HEK293 (cell line): ENCODE results near the gene HS1BP3.

ENCODE experiments used
- CTCF ChIA-PET: fragments of 350-600 bp; formaldehyde crosslinking; extraction: SDS; loops from one replicate; lab custom pipeline; 2021; ENCODE audit warnings: antibody characterized with exemption; lab: Yijun Ruan, JAX
- POLR2A ChIA-PET: fragments of 300-600 bp; formaldehyde crosslinking; extraction: SDS; loops from one replicate; lab custom pipeline; 2020; ENCODE audit warnings: antibody characterized with exemption, inconsistent platforms; lab: Yijun Ruan, JAX
- H3K27ac ChIP-seq: fragments of 200-500 bp; sonication (Bioruptor generic); 2 replicates; pipeline ENCODE4 v1.5.1; 2014; ENCODE audit warnings: low read depth, low read length, control low read depth, inconsistent platforms; ENCODE audit errors: extremely low read depth
- H3K36me3 ChIP-seq, 2 experiments: fragments of 200-500 bp in 1 of 2; sonication (Bioruptor generic) in 1 of 2; 1 replicate in 1 of 2; 2 replicates in 1 of 2; pipeline ENCODE4 v1.5.1; 2014 to 2017; ENCODE audit warnings: inconsistent platforms in 2 of 2, low read length in 2 of 2; ENCODE audit not compliant: control insufficient read depth in 2 of 2, insufficient read depth in 1 of 2
- H3K4me1 ChIP-seq: fragments of 200-500 bp; sonication (Bioruptor generic); 2 replicates; pipeline ENCODE4 v1.5.1; 2014; ENCODE audit warnings: mild to moderate bottlenecking, low read length, inconsistent platforms; ENCODE audit not compliant: control insufficient read depth, insufficient read depth
- H3K4me3 ChIP-seq: 2 replicates; pipeline ENCODE4 v1.5.1; 2011; ENCODE audit warnings: low read depth, mild to moderate bottlenecking, control low read depth, low read length, moderate library complexity
- H3K9me3 ChIP-seq: fragments of 200-500 bp; sonication (Bioruptor generic); 2 replicates; pipeline ENCODE4 v1.5.1; 2014; ENCODE audit warnings: low read depth, low read length, inconsistent platforms; ENCODE audit not compliant: control insufficient read depth, insufficient read depth
- BCL6B ChIP-seq: fragments of 450-650 bp; formaldehyde crosslinking; IDR thresholded peaks from 2 replicates; pipeline ENCODE4 v1.5.1; 2017; ENCODE audit warnings: missing biosample characterization, missing genetic modification characterization
- MYNN ChIP-seq: fragments of 450-650 bp; formaldehyde crosslinking; IDR thresholded peaks from 2 replicates; pipeline ENCODE4 v1.5.1; 2016; ENCODE audit warnings: missing biosample characterization, missing genetic modification characterization, borderline replicate concordance
- ZBTB21 ChIP-seq: fragments of 450-650 bp; formaldehyde crosslinking; IDR thresholded peaks from 2 replicates; pipeline ENCODE4 v1.5.1; 2017; ENCODE audit warnings: missing biosample characterization, missing genetic modification characterization
- ZNF121 ChIP-seq: fragments of 450-650 bp; formaldehyde crosslinking; IDR thresholded peaks from 2 replicates; pipeline ENCODE4 v1.5.1; 2016; ENCODE audit warnings: missing biosample characterization, missing genetic modification characterization
- ZNF155 ChIP-seq: fragments of 450-650 bp; formaldehyde crosslinking; IDR thresholded peaks from 2 replicates; pipeline ENCODE4 v1.5.1; 2016; ENCODE audit warnings: missing biosample characterization, missing genetic modification characterization
- ZNF404 ChIP-seq: fragments of 450-650 bp; formaldehyde crosslinking; IDR thresholded peaks from 2 replicates; pipeline ENCODE4 v1.5.1; 2017; ENCODE audit warnings: missing biosample characterization, missing genetic modification characterization
- ZNF423 ChIP-seq: fragments of 450-650 bp; formaldehyde crosslinking; IDR thresholded peaks from 2 replicates; pipeline ENCODE4 v1.5.1; 2016; ENCODE audit warnings: missing biosample characterization, missing genetic modification characterization
- ZNF621 ChIP-seq: fragments of 450-650 bp; formaldehyde crosslinking; IDR thresholded peaks from 2 replicates; pipeline ENCODE4 v1.5.1; 2017; ENCODE audit warnings: missing biosample characterization, missing genetic modification characterization
- ZNF660 ChIP-seq: fragments of 450-650 bp; IDR thresholded peaks from 2 replicates; pipeline ENCODE4 v1.5.1; 2018; ENCODE audit warnings: missing biosample characterization, mild to moderate bottlenecking, missing genetic modification characterization
- ZNF677 ChIP-seq: fragments of 450-650 bp; IDR thresholded peaks from 2 replicates; pipeline ENCODE4 v1.5.0; 2018; ENCODE audit warnings: missing biosample characterization, mild to moderate bottlenecking, missing genetic modification characterization, moderate library complexity
- TF ChIP-seq, protein P1 (sequence below): fragments of 450-650 bp; formaldehyde crosslinking; IDR thresholded peaks from 2 replicates; pipeline ENCODE4 v1.5.1; 2016; ENCODE audit warnings: missing biosample characterization, missing genetic modification characterization
- TF ChIP-seq, protein P2 (sequence below): fragments of 450-650 bp; formaldehyde crosslinking; IDR thresholded peaks from 2 replicates; pipeline ENCODE4 v1.5.1; 2016; ENCODE audit warnings: missing biosample characterization, missing genetic modification characterization
- TF ChIP-seq, protein P3 (sequence below): fragments of 450-650 bp; formaldehyde crosslinking; IDR thresholded peaks from 2 replicates; pipeline ENCODE4 v1.5.1; 2016; ENCODE audit warnings: missing biosample characterization, missing genetic modification characterization
- TF ChIP-seq, protein P4 (sequence below): fragments of 450-650 bp; formaldehyde crosslinking; IDR thresholded peaks from 2 replicates; pipeline ENCODE4 v1.5.1; 2016; ENCODE audit warnings: missing biosample characterization, missing genetic modification characterization
- TF ChIP-seq, protein P5 (sequence below): fragments of 450-650 bp; formaldehyde crosslinking; IDR thresholded peaks from 2 replicates; pipeline ENCODE4; 2016; ENCODE audit warnings: missing biosample characterization, missing genetic modification characterization

The HS1BP3 gene

GRCh38 chr2:20650877-20651730 lies at the start of gene HS1BP3 (continued):
- no peak for TF ChIP-seq BCL6B
- TF ChIP-seq MYNN (tag by site-specific recombination), result no peak

- Histone ChIP-seq H3K9me3 (no peaks in the 10 kb centered on the region), H3K4me3 (no peak overlapping the region), H3K27ac (no peak overlapping the region), H3K4me1 (no peaks in the 10 kb centered on the region), H3K36me3 (peaks cover 0 to 4% of the 10 kb centered on the region in 2 experiments; a peak in 1 of 3 replicates)
- no peak for TF ChIP-seq ZNF121
- TF ChIP-seq ZBTB21, result no peak
- TF ChIP-seq, protein P1, sequence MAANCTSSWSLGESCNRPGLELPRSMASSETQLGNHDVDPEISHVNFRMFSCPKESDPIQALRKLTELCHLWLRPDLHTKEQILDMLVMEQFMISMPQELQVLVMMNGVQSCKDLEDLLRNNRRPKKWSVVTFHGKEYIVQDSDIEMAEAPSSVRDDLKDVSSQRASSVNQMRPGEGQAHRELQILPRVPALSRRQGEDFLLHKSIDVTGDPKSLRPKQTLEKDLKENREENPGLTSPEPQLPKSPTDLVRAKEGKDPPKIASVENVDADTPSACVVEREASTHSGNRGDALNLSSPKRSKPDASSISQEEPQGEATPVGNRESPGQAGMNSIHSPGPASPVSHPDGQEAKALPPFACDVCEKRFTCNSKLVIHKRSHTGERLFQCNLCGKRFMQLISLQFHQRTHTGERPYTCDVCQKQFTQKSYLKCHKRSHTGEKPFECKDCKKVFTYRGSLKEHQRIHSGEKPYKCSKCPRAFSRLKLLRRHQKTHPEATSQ (tag by site-specific recombination), result no peak
- no peak for TF ChIP-seq ZNF660 (tag by site-specific recombination)
- no peak for TF ChIP-seq ZNF404
- TF ChIP-seq ZNF621 (tag by site-specific recombination), result no peak
- TF ChIP-seq ZNF155 (tag by site-specific recombination), result no peak
- TF ChIP-seq ZNF677, result no peak
- TF ChIP-seq, protein P2, sequence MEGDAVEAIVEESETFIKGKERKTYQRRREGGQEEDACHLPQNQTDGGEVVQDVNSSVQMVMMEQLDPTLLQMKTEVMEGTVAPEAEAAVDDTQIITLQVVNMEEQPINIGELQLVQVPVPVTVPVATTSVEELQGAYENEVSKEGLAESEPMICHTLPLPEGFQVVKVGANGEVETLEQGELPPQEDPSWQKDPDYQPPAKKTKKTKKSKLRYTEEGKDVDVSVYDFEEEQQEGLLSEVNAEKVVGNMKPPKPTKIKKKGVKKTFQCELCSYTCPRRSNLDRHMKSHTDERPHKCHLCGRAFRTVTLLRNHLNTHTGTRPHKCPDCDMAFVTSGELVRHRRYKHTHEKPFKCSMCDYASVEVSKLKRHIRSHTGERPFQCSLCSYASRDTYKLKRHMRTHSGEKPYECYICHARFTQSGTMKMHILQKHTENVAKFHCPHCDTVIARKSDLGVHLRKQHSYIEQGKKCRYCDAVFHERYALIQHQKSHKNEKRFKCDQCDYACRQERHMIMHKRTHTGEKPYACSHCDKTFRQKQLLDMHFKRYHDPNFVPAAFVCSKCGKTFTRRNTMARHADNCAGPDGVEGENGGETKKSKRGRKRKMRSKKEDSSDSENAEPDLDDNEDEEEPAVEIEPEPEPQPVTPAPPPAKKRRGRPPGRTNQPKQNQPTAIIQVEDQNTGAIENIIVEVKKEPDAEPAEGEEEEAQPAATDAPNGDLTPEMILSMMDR (tag by site-specific recombination), result no peak
- CTCF ChIA-PET, result interaction anchor here (1.3 kb wide), 1 partner anchor 38 kb away, joined by 5 read pairs; no protein-coding TSS in a partner anchor
- POLR2A ChIA-PET, result no interaction called here
Measured at GRCh38 chr2:20698916-20699613, 48.2 kb upstream of the HS1BP3 start.

- no peak overlapping the region for H3K27ac ChIP-seq
- TF ChIP-seq, protein P3, sequence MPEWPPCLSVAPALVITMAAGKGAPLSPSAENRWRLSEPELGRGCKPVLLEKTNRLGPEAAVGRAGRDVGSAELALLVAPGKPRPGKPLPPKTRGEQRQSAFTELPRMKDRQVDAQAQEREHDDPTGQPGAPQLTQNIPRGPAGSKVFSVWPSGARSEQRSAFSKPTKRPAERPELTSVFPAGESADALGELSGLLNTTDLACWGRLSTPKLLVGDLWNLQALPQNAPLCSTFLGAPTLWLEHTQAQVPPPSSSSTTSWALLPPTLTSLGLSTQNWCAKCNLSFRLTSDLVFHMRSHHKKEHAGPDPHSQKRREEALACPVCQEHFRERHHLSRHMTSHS, result no peak
- peaks cover 0 to 7% of the 10 kb centered on the region in 2 experiments; a peak in 1 of 3 replicates for H3K36me3 ChIP-seq
- H3K4me3 ChIP-seq, result no peak overlapping the region
- no peaks in the 10 kb centered on the region for H3K4me1 ChIP-seq
- H3K9me3 ChIP-seq, result no peaks in the 10 kb centered on the region
- POLR2A ChIA-PET, result no interaction called here
- CTCF ChIA-PET, result no interaction called here
Measured at GRCh38 chr2:20697322-20697934, 46.5 kb upstream of the HS1BP3 start.

DNA sequence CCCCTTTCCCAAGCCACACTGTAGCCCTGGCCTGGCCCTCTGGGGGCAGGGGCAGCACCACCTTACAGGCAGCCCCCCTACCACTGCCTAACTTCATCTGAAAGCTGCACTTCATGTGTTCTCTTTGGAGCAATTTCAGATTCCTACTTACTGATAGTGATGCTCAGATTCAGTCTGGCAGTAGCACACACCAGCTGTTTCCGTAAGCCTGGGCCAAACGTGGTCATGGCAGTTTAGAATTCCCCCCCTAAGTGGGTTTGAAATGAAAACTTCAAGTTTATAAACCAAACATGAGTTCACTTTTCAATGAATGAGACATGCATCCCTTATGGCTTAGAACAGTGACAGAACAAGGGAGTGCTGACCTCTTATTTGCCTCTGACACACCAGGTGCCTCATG lies 45.5 kb upstream of the HS1BP3 start:
- CTCF ChIA-PET, result no interaction called here
- H3K27ac ChIP-seq, result no peak overlapping the region
- H3K36me3 ChIP-seq, result peaks cover 0 to 7% of the 10 kb centered on the region in 2 experiments; a peak in 1 of 3 replicates
- POLR2A ChIA-PET, result no interaction called here
- no peaks in the 10 kb centered on the region for H3K9me3 ChIP-seq
- no peak overlapping the region for H3K4me3 ChIP-seq
- no peaks in the 10 kb centered on the region for H3K4me1 ChIP-seq
- TF ChIP-seq ZNF423, result no peak
- TF ChIP-seq, protein P4, sequence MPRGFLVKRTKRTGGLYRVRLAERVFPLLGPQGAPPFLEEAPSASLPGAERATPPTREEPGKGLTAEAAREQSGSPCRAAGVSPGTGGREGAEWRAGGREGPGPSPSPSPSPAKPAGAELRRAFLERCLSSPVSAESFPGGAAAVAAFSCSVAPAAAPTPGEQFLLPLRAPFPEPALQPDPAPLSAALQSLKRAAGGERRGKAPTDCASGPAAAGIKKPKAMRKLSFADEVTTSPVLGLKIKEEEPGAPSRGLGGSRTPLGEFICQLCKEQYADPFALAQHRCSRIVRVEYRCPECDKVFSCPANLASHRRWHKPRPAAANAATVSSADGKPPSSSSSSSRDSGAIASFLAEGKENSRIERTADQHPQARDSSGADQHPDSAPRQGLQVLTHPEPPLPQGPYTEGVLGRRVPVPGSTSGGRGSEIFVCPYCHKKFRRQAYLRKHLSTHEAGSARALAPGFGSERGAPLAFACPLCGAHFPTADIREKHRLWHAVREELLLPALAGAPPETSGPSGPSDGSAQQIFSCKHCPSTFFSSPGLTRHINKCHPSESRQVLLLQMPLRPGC (tag by site-specific recombination), result no peak
- TF ChIP-seq, protein P5, sequence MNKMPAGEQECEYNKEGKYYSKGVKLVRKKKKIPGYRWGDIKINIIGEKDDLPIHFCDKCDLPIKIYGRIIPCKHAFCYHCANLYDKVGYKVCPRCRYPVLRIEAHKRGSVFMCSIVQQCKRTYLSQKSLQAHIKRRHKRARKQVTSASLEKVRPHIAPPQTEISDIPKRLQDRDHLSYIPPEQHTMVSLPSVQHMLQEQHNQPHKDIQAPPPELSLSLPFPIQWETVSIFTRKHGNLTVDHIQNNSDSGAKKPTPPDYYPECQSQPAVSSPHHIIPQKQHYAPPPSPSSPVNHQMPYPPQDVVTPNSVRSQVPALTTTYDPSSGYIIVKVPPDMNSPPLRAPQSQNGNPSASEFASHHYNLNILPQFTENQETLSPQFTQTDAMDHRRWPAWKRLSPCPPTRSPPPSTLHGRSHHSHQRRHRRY, result no peak
